Fibroblast of skin of left biceps (primary cell): ENCODE data around the gene UBIAD1.
A peak's percentile ranks its signal among the peaks of the same experiment; 100 is the strongest.

Experiments
- DNase-seq, 2 experiments: peaks; one replicate each; pipeline ENCODE4 v3.0.0-alpha.2; 2013; ENCODE audit warnings: low read depth in 2 of 2

The UBIAD1 gene

DNA sequence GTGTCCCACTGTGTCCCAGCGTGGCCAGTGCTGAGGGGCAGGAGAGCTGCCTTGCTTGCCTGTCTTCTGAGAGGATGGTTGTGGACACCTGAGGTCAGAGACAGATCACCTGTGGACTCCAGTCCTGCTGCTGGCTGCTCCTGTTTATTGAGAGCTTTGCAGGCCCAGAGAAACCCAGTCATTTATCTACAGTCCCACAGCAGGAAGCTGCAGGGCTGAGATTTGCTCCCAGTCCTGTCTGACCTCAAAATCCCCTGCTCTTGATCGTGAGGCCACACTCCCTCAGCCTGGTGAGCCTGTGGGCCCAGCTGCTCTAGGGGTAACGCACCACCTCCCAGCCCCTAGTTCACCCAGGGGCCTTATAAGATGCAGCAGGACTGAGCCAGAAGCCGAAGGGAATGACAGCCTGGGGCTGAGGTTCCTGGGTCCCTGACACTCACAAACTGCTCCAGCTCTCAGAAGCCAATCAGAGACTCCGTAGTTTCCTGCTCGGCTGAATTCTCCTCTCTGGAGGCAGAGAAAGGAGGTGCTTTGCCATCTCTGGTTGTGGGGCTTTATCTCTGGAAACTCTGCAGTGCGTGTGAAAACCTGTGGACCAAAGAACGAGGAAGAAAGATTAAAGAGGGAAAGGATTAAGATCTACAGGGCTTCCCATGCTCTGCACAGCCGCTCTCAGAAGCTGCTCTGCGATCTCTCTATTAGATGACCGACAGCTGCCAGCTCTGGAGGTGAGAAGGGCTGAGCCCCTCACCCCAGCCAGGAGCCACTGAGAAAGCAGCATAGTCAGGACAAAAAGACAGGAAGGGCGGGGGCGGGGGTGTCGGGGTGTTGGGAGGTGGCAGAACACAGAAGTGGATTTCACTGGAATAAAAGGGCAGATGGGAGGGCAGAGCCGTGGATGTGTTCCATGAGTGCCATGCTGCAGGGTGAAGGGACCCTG lies 39.1 kb downstream of the UBIAD1 start:
- DNase-seq, result no peak

DNA sequence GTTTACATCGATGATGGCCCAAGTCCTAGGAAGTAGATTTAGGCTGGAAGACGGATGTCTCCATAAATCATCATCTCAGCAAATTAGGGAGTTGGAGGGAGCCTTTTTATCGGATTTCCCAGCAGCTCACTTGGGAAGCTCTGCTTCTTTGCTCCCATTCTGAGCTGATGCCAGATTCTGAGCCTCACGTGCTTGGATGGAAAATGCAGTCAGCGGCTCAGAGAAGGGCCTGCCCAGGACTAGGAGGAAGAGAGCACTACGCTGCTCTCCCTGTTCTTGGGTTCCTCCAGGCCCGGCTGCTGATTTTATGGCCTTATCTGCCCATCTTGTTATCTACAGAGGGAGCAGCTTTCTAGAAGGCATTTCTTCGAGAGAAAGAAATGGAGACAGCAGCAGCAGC lies 42.0 kb downstream of the UBIAD1 start:
- DNase-seq, result no peak

DNA sequence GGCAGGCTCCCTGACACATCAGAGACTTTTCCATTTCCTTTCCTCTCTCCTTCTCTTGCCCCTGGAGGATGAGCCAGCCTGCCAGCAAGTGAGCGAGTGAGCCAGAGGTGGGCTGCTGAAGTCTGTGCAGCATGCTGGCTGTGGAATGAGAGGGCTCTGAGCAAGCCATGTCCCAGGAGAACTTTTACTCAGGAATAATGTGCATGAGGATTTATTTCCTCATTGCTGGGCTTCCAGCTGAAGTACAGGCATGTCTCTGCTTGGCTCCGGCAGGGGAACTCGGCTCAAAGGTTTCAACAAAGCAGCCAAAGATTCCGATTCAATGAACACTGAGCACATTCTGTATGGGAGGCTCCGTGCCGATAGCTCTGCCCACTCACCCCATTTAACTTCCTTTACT lies 43.7 kb downstream of the UBIAD1 start:
- peak; percentile 17 to 29 for DNase-seq

DNA sequence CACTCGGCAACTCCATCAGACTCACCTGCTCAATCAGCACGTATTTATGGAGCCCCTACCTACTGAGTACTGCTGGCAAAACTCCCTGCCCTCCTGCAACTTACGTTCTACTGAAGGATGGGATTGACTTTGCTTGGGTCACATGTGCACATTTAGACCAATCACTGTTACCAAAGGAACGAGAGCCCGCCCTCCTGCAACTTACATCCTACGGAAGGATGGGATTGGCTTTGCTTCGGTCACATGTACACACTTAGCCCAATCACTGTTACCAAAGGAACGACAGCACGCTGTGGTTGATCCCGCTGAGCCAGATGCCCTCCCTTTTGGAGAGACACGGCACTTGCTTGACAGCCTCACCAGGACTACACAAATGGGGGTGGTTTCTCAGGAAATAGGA lies 46.0 kb downstream of the UBIAD1 start:
- DNase-seq, result no peak

DNA sequence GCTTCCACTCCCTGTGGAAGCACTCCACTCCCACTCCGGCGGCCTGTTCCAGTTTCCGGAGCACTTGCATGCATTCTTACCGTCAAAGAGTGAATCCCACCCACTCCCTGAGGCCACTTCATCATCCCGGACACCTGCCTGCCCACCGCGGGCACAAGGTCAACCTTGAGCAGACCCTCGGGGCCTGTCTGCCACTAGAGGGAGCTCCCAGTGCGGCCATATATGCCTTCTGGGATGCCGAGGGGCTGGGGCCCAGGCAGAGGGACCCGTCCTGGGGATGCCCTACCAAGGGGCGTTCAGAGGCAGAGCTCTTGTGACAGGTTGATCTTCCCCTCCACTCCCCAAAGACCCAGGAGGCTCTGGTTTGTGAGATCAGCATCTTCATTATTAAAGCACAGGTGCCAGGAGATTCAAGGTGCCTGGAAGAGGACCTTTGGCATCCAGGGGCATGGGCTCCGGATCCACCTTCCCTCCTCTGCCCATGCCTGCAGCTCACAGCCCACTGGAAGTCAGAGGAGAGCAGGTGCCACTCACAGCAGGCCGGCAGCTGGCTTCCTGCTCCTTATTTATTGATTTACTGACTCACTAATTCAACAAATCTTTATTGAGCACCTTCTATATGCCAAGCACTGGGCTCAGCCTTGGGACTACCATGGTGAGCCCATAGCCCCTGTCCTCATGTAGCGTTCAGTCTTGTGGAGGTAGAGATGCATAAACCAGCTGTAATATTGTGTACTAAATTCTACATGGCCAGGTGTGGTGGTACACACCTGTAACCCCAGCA lies 47.3 kb downstream of the UBIAD1 start:
- DNase-seq, result no peak

DNA sequence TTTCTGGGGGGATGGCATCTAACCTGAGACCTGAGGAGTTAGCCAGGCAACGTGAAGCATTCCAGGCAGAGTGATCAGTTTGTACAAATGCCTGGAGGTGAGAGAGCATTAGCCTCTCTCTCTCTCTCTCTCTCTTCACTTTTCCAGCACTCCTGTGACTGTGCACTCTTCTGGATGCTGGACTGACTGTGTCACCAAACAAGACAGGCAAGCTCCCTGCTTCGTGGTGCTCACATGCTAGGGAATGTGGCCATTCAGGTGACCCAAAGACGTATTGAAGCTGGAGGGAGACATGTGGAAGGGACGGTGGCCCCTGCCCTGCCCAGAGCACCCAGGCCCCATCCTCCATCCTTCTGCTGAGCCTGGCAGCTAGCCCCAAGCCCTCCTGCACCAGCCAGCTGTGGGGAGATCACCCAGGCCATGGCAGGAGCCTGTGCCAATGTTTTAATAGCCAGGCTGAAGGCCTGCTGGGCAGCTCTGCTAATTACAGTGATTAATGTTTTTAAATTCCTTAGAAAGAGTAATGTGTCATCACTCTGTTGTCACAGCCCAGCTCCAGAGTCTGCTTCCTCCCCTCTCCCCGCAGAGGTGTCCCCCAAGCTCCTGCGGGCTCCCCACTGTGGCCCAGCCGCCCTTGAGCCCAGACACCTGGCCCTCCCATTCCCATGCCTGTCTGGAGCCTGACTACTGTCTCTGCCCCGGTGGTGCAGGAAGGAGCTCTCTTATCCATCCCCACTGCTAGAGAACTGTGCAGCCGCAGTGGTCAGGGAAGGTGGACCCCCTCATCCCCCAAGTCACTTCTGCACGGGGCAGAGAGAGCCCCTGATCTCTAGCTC lies 48.9 kb downstream of the UBIAD1 start:
- DNase-seq, result no peak

DNA sequence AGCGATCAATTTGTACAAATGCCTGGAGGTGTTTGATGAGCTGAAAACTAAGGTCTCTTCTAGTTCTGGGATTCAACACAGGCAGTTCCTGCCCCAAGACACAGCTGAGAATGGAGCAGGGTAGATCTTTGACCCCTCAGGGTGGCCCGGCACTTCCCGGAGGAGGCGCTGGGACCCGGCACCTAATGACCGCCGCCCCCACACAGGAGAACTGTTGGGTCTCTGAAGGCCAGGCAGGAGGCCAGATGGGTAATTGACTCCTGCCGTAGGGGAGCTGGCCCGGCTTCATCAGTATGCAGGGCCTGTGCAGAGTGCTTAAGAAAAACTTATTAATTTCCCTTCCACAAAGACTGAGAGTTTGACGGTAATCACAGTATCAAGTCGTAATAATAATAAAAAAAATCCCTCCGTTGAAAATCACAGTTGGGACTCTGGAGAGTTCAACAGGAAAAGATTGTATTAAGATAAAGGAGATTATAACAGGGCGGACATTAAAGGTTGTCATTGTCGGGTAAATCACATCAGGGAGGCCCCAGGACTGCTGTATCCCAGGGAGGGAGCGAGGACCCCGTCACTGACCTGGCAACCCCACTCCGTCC lies 51.7 kb downstream of the UBIAD1 start:
- no peak for DNase-seq

DNA sequence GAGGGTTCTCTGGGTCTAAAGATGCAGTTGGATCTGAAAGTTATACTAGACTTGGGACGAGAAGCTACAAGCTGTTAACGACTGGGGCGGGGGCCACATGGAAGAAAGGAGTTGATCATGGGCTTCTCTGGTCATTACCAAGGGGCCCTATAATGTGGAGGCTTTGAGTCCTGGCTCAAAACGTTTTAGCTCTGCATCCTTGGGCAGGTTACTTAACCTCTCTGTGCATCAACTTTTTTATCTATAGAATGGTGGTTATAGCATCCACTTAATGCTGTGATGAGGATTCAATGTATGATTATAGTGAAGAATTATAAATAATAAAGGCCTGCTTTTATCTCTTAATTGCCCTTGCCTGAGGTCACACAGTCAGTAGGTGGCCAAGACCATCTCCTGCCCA lies 53.1 kb downstream of the UBIAD1 start:
- no peak for DNase-seq

DNA sequence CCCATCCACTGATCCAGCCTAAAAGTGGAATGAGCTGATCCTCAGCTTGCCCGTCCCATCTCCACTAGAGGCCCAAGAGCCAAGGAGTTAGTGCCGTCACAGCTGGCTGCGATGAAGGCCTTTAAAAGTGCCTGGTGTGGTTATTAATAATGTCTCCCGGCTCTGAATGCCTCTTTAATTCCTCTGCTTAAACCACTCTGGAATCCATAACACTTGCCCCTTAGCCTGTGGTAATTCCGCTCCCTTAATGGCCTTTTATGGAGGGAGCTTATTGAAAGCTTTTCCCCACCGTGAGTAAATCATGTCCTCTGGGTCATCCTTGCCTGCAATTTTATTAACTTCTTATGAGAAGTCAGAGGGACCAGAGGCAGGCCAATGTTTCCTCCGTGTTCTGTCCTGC lies 55.4 kb downstream of the UBIAD1 start:
- no peak for DNase-seq

DNA sequence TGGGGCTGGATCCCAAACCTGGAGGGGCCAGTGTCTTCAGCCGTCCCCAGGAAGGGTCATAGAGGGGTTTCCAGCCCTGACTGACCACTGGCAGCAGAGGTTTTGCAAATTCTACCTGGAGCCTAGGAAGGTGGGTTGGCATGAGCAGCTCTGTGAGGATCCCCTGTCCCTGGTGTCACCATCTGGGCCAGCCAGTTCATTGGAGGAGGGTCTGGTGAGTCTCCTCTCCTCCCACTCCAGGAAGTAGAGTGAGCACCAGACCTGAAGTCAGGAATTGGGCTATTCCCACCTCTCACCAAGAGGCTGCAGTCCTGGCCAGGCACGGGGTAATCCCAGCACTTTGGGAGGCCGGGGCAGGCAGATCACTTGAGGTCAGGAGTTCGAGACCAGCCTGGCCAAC lies 57.4 kb downstream of the UBIAD1 start:
- DNase-seq, result no peak

DNA sequence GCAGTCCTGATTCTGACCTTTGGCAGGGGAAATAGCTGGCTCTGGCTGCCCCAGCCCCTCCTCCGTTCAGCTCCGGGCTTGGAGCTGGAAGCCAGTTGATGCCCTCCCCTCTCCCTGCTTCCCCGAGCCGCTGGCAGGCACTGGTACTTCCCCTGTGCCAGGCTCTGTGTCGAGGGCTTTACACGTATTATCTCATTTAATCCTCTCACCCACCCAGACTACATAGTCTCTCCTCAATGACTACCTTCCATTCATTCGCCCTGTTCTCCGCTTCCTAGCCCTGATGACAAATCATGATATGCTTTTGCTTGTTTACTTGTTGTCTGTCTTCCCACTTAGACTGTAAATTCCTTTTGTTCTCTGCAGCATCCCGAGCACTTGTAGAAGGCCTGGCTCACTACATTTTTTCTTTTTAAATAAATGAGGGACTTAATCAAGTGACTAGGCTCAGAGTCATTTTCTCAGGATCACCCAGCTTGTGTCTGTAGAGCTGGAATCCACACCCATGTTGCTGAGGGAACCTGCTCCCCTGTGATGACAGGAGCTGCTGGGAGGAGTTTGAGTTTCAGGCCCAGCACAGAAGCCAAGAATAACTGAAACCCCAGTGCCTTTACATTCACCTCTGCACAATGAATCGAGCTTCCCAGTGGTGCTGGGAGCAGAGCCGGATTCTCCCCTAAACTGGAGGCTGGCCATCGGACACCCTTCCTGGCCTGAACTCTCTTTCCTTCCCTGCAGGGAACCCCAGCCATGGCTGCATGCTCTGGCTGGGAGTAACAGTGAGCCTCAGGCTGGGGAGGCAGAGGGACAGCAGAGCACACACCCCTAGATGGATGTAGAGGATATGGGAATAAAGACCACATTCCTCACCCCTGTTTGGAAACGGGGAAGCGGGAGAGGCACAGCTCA lies 58.3 kb downstream of the UBIAD1 start:
- no peak for DNase-seq

DNA sequence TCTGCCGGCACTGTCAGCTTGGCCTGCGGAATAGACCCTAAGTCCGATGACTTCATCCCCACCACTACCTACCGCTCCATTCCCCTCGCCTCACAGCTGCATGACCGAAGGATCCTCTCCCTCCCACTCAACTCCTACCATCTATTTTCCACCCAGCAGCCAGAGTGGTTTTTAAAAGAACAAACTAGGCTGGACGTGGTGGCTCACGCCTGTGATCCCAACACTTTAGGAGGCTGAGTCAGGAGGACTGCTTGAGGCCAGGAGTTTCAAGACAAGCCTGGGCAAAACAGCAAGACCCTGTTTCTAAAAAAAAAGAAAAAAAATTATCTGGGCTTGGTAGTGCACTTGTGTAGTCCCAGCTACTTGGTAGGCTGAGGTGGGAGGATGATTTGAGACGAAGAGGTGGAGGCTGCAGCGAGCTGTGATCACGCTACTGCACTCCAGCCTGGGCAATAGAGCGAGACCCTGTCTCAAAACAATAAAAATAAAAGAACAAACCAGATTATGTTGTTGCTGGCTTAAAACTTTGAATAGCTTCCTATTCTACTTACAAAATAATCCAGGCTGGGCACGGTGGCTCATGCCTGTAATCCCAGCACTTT lies 59.0 kb downstream of the UBIAD1 start:
- no peak for DNase-seq

DNA sequence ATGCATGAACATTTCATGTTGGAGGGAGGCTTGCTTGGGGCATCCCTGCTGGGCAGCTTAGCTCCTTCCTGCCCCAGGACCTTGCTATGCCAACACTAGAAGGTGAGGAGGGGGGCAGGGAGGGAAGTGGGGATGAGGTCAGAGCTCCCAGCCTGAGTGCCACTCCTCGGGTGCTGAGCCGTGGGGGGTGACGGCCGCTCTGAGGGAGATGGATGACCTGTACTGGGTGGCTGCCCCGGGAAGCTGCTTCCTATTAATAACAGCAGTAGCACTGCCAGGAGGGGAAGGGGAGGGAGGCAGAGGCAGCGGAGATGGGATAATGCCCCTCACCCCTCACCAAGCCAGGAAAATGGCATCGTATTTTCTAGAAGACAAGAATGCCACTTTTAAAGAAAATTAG lies 60.6 kb downstream of the UBIAD1 start:
- DNase-seq, result no peak

DNA sequence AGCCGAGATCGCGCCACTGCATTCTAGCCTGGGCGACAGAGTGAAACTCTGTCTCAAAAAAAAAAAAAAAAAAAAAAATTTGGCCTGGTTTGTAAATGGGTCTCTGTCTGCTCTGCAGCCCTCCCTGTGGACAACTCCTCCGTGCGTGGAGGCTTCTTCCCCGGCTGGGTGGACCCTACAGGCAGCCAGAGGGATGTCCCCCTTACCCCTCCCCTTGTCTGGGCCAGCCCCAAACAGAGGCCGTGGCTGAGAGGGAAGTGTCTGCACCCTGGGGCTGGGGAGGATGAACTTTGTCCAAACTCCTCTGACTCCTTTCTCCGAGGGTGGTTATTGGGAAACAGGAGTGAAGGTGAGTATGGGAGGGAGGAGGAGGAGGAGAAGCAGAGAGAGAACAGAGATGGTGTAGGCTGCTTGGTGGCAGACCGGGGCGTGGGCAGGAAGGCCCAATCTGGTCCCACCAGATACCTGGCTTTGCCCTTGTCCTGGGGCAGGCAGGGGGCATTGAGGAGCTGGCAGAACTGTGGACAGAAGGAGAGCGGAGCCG lies 61.3 kb downstream of the UBIAD1 start:
- DNase-seq, result no peak

DNA sequence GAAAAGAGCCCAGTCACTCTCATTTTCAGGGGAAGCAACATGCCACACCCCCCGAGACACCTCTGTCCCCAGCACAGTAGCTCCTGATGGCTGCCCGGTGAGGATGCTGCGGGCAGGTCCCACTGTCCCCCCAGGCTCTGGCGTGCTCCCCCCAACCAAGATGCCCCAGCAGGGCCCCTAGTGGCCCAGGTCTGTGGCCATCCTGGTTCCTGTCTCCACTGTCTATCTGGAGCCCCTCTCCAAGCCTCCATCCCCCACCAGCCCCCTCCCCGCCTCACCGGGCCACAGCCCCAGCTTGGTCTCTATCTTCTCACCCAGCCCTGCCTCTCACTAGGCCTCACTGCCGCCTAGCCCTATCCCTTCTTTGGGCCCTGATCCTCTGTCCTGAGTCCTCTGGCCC lies 61.8 kb downstream of the UBIAD1 start:
- no peak for DNase-seq

DNA sequence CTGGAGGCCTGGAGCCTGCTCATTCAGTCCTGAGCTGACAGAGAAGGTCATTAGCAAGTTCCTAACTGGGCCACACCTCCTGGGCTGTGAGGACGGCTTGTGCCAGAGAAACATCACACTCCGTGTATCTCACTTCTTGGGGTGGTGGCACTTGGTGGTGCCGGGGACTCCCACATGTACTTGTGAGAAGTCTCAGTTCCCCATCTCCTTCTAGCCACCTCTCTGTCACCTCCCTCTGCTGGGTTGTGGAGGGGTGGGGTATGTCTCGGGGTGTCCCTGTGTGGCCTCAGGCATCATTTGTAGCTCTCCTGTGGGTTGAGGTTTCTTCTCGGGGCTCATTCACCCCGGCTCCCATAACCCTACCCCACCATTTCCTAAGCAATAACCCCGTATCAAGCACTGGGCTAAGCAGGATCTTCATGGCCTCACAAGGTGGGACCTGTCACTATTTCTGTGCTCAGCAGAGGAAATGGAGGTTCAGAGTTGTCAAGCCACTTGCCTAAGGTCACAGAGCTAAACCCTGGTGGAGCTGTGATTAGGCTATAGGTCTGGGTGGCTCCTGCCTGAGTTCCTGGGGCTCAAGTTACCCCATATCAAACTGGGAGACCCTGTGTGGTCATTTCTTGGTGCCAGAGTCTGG lies 62.5 kb downstream of the UBIAD1 start:
- DNase-seq, result no peak

DNA sequence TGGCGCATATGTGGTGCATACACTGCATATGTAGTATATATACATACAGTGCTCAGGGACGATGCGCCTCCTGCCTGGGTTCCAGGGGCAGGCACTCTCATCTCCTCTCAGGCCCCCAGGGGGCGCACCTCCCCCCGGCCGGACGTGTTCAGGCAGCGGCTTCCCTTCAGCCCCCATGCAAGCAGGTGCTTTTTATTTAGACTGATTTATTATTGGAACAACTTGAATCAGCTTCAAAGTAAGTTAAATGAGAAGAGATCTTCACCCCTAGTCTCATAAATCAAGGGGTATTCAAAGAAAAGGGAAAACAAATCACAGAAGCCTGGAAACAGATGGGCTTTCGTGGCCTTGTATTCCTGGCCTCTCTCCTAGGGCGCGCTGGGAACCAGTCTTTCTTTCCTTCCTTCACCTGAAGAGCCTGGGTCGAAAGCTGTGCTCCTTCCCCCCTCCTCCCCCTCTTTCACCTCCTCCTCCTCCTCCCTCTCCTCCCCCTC lies 64.6 kb downstream of the UBIAD1 start:
- no peak for DNase-seq
